ENCODE data around the gene PATJ.

- peak; percentile 99 for TF ChIP-seq POLR2A (IDR thresholded peaks at IDR 0.05; ENCODE audit: low read depth, low read length)
- no peak for TF ChIP-seq JUN (IDR thresholded peaks at IDR 0.05; ENCODE audit: borderline replicate concordance, insufficient read depth, insufficient read length, low read depth)
- TF ChIP-seq POLR2AphosphoS5 (IDR thresholded peaks at IDR 0.05; ENCODE audit: insufficient read depth, low read depth, low read length), result peak; percentile 92
- no peak for TF ChIP-seq MAX (IDR thresholded peaks at IDR 0.05; ENCODE audit: insufficient read depth, insufficient read length)
- no peak for TF ChIP-seq FOS (IDR thresholded peaks at IDR 0.05; ENCODE audit: borderline replicate concordance, insufficient read depth, low read length)
- no peak for TF ChIP-seq CTCF (IDR thresholded peaks at IDR 0.05; ENCODE audit: extremely low read depth in 1 of 2, insufficient read depth in 1 of 2, low read depth in 1 of 2, low read length in 2 of 2)
- TF ChIP-seq EZH2 (IDR thresholded peaks at IDR 0.05; ENCODE audit: borderline replicate concordance, low read depth, low read length, severe bottlenecking), result no peak
These were observed 17.2 kb upstream of the PATJ start, which contains the start of gene TM2D1 for GRCh38 chr1:61724813-61725694.

Data from endothelial cell of umbilical vein (primary cell).